HCT116 (cell line): ENCODE results near the gene MAP3K3. TPM values are rescaled to one million over a fixed set of nuclear protein-coding genes. Genes with fewer than 3 reads are reported as not detected.

Experiments used
- ATAC-seq: fragments of 200-7000 bp; cut with Tn5 transposase; 2 replicates; pipeline ENCODE4 v1.9.1; 2020; ENCODE audit warnings: mild to moderate bottlenecking, moderate library complexity
- BruUV-seq: library from RNA; stranded (reverse); fragments of 400-500 nt; replicated peaks from 2 replicates; lab custom pipeline; 2021; lab: Mats Ljungman, UMichigan
- CTCF ChIA-PET: fragments of 300-600 bp; sonication (Branson Sonifier 250); formaldehyde crosslinking; loops from one replicate; lab custom pipeline; 2021; ENCODE audit warnings: antibody characterized with exemption; lab: Charles Lee
- POLR2A ChIA-PET: fragments of 300-600, 350-600 bp; sonication (Branson Sonifier 250); formaldehyde crosslinking; loops from one replicate; lab custom pipeline; 2021; ENCODE audit warnings: antibody characterized with exemption; lab: Charles Lee
- RAD21 ChIA-PET, 2 experiments: fragments of 300-600 bp; sonication (Branson Sonifier 250); formaldehyde crosslinking; loops; one replicate each; lab custom pipeline; 2023; ENCODE audit warnings: low total read pairs in 2 of 2; ENCODE audit not compliant: uncharacterized antibody in 2 of 2, unreplicated experiment in 2 of 2, low non-redundant PET in 1 of 2; lab: Charles Lee
- DNase-seq: peaks from one replicate; pipeline ENCODE4 v3.0.0-alpha.2; 2010; ENCODE audit warnings: low read depth, low spot score
- H2AFZ ChIP-seq: fragments of 200-600 bp; shearing (Covaris generic), sonication (generic); 2 replicates; pipeline ENCODE4 v1.6.1; 2017; ENCODE audit warnings: low read depth, mixed run types, mixed read lengths, antibody characterized with exemption, low read length; ENCODE audit not compliant: poor library complexity, severe bottlenecking
- H3K27ac ChIP-seq: 2 replicates; pipeline ENCODE4 v1.5.1; 2012; ENCODE audit warnings: low read depth, low read length
- H3K27me3 ChIP-seq: fragments of 200-600 bp; sonication (generic); 2 replicates; pipeline ENCODE4 v1.6.1; 2016; ENCODE audit warnings: mixed run types, low read length, mixed read lengths; ENCODE audit not compliant: insufficient read depth
- H3K36me3 ChIP-seq, 2 experiments: fragments of 200-500 bp in 1 of 2; fragments of 200-600 bp in 1 of 2; sonication (Bioruptor generic) in 1 of 2; sonication (generic) in 1 of 2; 2 replicates each; pipeline versions ENCODE4 v1.5.1 to v1.6.1; 2014 to 2016; ENCODE audit warnings: low read length in 2 of 2, inconsistent platforms in 1 of 2, mixed read lengths in 1 of 2, mixed run types in 1 of 2; ENCODE audit not compliant: insufficient read depth in 2 of 2, control insufficient read depth in 1 of 2
- H3K4me1 ChIP-seq, 2 experiments: fragments of 200-600 bp in 1 of 2; sonication (generic) in 1 of 2; 2 replicates each; pipeline versions ENCODE4 v1.5.1 to v1.6.1; 2012 to 2017; ENCODE audit warnings: low read length in 2 of 2, inconsistent platforms in 1 of 2, mild to moderate bottlenecking in 1 of 2, mixed read lengths in 1 of 2, mixed run types in 1 of 2, moderate library complexity in 1 of 2; ENCODE audit not compliant: insufficient read depth in 2 of 2, control insufficient read depth in 1 of 2
- H3K4me2 ChIP-seq: fragments of 200-600 bp; sonication (generic); 2 replicates; pipeline ENCODE4 v1.6.1; 2017; ENCODE audit warnings: mixed run types, low read length, mixed read lengths
- H3K4me3 ChIP-seq, 2 experiments: fragments of 200-600 bp in 1 of 2; sonication (generic) in 1 of 2; replicated peaks in 1 of 2; 2 replicates each; pipeline ENCODE4 v1.5.1; 2011 to 2016; ENCODE audit warnings: low read length in 2 of 2, control low read depth in 1 of 2, low read depth in 1 of 2, mild to moderate bottlenecking in 1 of 2, mixed read lengths in 1 of 2, mixed run types in 1 of 2
- H3K79me2 ChIP-seq: fragments of 200-600 bp; sonication (generic); 2 replicates; pipeline ENCODE4 v1.6.1; 2017; ENCODE audit warnings: mild to moderate bottlenecking, mixed run types, low read length, moderate library complexity, mixed read lengths; ENCODE audit not compliant: insufficient read depth
- H3K9ac ChIP-seq: fragments of 200-600 bp; sonication (generic); 2 replicates; pipeline ENCODE4 v1.6.1; 2016; ENCODE audit warnings: low read length, mixed read lengths
- H3K9me2 ChIP-seq: fragments of 200-600 bp; sonication (generic), shearing (Covaris generic); 2 replicates; pipeline ENCODE4 v1.6.1; 2017; ENCODE audit warnings: mixed run types, mild to moderate bottlenecking, moderate library complexity; ENCODE audit not compliant: insufficient read depth
- H3K9me3 ChIP-seq, 2 experiments: fragments of 200-500 bp in 1 of 2; fragments of 200-600 bp in 1 of 2; sonication (Bioruptor generic) in 1 of 2; sonication (generic) in 1 of 2; 2 replicates each; pipeline ENCODE4 v1.6.1; 2014 to 2017; ENCODE audit warnings: low read length in 2 of 2, mixed read lengths in 2 of 2, inconsistent platforms in 1 of 2, low read depth in 1 of 2, mild to moderate bottlenecking in 1 of 2, mixed run types in 1 of 2, moderate library complexity in 1 of 2; ENCODE audit not compliant: control insufficient read depth in 1 of 2, insufficient read depth in 1 of 2
- H4K20me1 ChIP-seq: fragments of 200-600 bp; sonication (generic), shearing (Covaris generic); 2 replicates; pipeline ENCODE4 v1.6.1; 2017; ENCODE audit warnings: mixed run types, mild to moderate bottlenecking, moderate library complexity; ENCODE audit not compliant: insufficient read depth
- CBX3 ChIP-seq: IDR thresholded peaks from 2 replicates; pipeline ENCODE4 v1.6.1; 2012; ENCODE audit warnings: low read depth
- EGR1 ChIP-seq: IDR thresholded peaks from 2 replicates; pipeline ENCODE4 v1.6.1; 2012; ENCODE audit warnings: low read depth
- ELF1 ChIP-seq: IDR thresholded peaks from 2 replicates; pipeline ENCODE4 v1.6.1; 2012; ENCODE audit warnings: low read depth, borderline replicate concordance
- FOSL1 ChIP-seq: IDR thresholded peaks from 2 replicates; pipeline ENCODE4 v1.6.1; 2012; ENCODE audit warnings: low read depth
- MAX ChIP-seq: IDR thresholded peaks from 2 replicates; pipeline ENCODE4 v1.6.1; 2012
- POLR2AphosphoS5 ChIP-seq: IDR thresholded peaks from 2 replicates; pipeline ENCODE4 v1.6.1; 2011; ENCODE audit warnings: mild to moderate bottlenecking, low read depth, low read length, moderate library complexity
- RAD21 ChIP-seq: IDR thresholded peaks from 2 replicates; pipeline ENCODE4 v1.6.1; 2012; ENCODE audit warnings: low read depth, mild to moderate bottlenecking
- SIN3A ChIP-seq: IDR thresholded peaks from 2 replicates; pipeline ENCODE4 v1.6.1; 2012; ENCODE audit warnings: low read depth
- SP1 ChIP-seq: IDR thresholded peaks from 2 replicates; pipeline ENCODE4 v1.6.1; 2012; ENCODE audit warnings: low read depth
- TCF7L2 ChIP-seq: IDR thresholded peaks from 2 replicates; pipeline ENCODE4 v1.7.0; 2011; ENCODE audit warnings: borderline replicate concordance, inconsistent platforms; ENCODE audit not compliant: insufficient read depth, insufficient read length; ENCODE audit errors: extremely low read depth
- YY1 ChIP-seq: IDR thresholded peaks from 2 replicates; pipeline ENCODE4 v1.6.1; 2011; ENCODE audit warnings: low read length, low read depth, moderate library complexity, mild to moderate bottlenecking; ENCODE audit not compliant: insufficient replicate concordance; ENCODE audit errors: extremely low read depth
- ZBTB33 ChIP-seq: IDR thresholded peaks from 2 replicates; pipeline ENCODE4 v1.6.1; 2011; ENCODE audit warnings: mild to moderate bottlenecking, low read length, moderate library complexity; ENCODE audit not compliant: insufficient replicate concordance; ENCODE audit errors: extremely low read depth
- ZFX ChIP-seq: fragments of 450-650 bp; IDR thresholded peaks from 2 replicates; pipeline ENCODE4 v1.6.1; 2017
- intact Hi-C: fragments of 100-400 bp; cut with micrococcal nuclease; formaldehyde crosslinking; loops from 2 replicates; pipeline ENCODE4 v1.10.0; 2022
- total RNA-seq: library from RNA; stranded (reverse); gene quantifications from one replicate; pipeline ENCODE4 v1.2.1, GENCODE V29; 2021; ENCODE audit not compliant: unreplicated experiment
- TF ChIP-seq, protein P1 (sequence below): IDR thresholded peaks from 2 replicates; pipeline ENCODE4 v1.6.1; 2012; ENCODE audit warnings: low read depth

The MAP3K3 gene
- total RNA-seq, 1 experiment from 2014 or later, result 18.5 TPM

DNA sequence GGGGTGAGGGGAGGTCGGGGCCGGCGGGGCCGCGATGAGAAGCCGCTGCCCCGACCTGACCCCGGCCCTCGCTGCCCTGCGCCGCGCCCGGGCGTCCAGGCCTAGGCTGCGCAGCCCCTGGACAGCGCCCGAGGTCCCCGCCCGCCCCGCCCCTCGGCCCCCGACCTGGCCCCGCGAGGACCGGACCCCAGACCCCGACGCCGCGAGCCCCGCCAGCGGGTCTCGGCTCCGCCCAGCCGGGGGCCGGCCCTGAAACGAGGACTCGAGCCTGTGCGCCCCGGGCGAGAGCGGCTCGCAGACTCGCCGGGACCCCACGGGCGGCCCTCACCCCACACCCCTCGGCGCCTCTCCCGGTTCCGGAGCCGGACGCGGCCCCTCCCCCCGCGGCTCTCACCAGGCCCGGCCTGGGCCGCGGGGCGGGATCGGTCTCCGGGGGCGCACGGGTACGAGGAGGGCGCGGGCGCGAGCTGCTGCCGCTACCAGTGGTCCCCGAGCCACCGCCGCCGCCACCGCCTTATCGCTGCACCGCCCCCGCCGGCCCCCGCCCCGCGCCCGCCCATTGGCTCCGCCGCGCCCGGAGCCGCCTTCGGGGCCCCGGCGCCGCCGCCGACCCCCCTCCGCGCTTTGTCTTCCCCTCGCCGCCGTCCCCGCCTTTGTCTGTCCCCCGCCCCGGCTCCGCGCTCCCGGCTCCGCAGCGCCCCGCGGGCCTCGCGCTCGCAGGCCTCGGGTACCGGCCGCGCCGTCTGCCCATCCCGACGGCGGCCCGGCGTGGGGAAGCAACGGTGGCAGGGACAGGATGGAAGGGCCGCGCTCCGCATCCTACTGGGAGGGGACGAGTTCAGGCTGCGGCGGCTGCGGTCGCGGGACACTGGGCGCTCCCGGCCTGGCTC is 77.7 kb downstream of the MAP3K3 start, which contains the start of gene LIMD2:
LIMD2 (minus strand) TSS at position 488 of the 890 bp plus-strand sequence. CDS start 827 bp downstream, outside the sequence.
- ATAC-seq (peak; percentile 62), DNase-seq (no peak)
- no TSS peak for BruUV-seq
- Histone ChIP-seq H4K20me1 (no peaks in the 10 kb centered on the region), H3K36me3 (no peaks in the 10 kb centered on the region), H3K27me3 (no peaks in the 10 kb centered on the region), H3K4me1 (peaks cover 5 to 30% of the 10 kb centered on the region in 2 experiments), H3K79me2 (no peaks in the 10 kb centered on the region), H3K9me2 (no peaks in the 10 kb centered on the region), H3K4me3 (peak within 1 kb of the TSS; percentile 36 to 60), H3K9ac (peak within 1 kb of the TSS; percentile 51), H3K27ac (peak within 1 kb of the TSS; percentile 44; the same call in 1 of the 2 replicates)
- intact Hi-C loops, result loop anchor here (5.0 kb wide), 2 partner anchors 127 to 273 kb away; partner anchors contain the start of genes FTSJ3 and PSMC5
- ChIA-PET POLR2A (no interaction called here), CTCF (no interaction called here), RAD21 (no interaction called here)
- TF ChIP-seq SIN3A, result no peak
- no peak for TF ChIP-seq SP1
- TF ChIP-seq EGR1, result no peak
- TF ChIP-seq FOSL1, result no peak
- no peak for TF ChIP-seq ELF1
- TF ChIP-seq MAX, result no peak
- no peak for TF ChIP-seq RAD21
- peak; percentile 17; the same call in 1 of the 2 replicates for TF ChIP-seq POLR2AphosphoS5
- no peak for TF ChIP-seq ZBTB33
- TF ChIP-seq TCF7L2, result peak; percentile 21
- peak; percentile 70; the same call in 1 of the 2 replicates for TF ChIP-seq ZFX
- TF ChIP-seq CBX3, result no peak
- TF ChIP-seq, protein P1, sequence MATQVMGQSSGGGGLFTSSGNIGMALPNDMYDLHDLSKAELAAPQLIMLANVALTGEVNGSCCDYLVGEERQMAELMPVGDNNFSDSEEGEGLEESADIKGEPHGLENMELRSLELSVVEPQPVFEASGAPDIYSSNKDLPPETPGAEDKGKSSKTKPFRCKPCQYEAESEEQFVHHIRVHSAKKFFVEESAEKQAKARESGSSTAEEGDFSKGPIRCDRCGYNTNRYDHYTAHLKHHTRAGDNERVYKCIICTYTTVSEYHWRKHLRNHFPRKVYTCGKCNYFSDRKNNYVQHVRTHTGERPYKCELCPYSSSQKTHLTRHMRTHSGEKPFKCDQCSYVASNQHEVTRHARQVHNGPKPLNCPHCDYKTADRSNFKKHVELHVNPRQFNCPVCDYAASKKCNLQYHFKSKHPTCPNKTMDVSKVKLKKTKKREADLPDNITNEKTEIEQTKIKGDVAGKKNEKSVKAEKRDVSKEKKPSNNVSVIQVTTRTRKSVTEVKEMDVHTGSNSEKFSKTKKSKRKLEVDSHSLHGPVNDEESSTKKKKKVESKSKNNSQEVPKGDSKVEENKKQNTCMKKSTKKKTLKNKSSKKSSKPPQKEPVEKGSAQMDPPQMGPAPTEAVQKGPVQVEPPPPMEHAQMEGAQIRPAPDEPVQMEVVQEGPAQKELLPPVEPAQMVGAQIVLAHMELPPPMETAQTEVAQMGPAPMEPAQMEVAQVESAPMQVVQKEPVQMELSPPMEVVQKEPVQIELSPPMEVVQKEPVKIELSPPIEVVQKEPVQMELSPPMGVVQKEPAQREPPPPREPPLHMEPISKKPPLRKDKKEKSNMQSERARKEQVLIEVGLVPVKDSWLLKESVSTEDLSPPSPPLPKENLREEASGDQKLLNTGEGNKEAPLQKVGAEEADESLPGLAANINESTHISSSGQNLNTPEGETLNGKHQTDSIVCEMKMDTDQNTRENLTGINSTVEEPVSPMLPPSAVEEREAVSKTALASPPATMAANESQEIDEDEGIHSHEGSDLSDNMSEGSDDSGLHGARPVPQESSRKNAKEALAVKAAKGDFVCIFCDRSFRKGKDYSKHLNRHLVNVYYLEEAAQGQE, result no peak
- no peak for TF ChIP-seq YY1
- TF ChIP-seq, all 23 proteins: peak for 3
- H2AFZ ChIP-seq, result no peak within 1 kb of the TSS
- peak within 1 kb of the TSS; percentile 92 for H3K4me2 ChIP-seq
- H3K9me3 ChIP-seq, result no peaks in the 10 kb centered on the region
